ENCODE data around the gene TPX2. TPM values are rescaled to one million over a fixed set of nuclear protein-coding genes. Genes with fewer than 3 reads are reported as not detected.

TPX2 gene
- polyA plus RNA-seq, 1 of the 3 experiments (the other 2 are of a cell fraction) = 17.1 TPM

DNA sequence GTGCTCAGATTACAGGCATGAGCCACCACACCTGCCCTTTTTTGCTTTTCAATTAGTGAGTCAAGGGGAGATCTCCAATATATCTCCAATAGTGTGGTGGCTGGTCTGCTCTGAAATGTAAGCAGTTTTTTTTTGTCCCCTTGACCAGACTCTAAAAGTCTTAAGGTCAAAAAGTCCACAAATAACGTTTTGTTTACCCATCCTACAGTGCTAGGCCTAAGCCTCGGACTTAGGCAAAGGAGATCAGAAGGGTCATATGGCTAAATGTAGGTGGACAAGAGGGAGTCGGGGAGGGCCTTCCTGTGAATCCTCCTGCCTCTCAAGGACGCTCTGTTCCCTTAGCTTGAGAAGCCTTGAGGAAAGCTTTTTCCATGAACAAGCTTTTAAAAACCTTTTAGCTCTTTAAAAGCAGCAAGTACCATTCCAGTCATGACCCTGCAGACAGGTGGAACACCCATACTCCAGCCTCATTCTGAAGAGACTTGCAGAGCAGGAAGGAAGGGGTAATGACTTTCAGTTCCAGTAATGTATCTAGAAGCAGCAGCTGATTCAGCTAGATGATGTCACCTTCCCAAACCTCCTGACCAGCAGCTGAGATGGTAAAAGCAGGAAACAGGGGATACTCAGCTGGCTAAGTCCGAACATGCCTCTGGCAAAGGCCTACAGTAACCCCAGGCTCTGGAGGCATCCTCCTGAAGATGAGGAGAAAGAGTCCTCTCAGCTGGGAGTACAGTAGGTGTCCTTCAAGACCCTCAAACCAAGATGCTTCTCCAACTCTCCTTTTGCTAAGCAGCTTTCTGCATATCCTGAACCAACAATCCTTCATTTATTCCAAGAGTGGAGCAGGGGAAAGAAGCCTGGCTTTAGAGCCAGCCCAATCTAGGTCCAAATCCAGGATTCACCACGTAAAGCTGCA lies 40.0 kb upstream of the TPX2 start:
- Histone ChIP-seq H3K9me2 (no peaks in the 10 kb centered on the region), H3K9ac (peak overlapping the region; percentile 48), H4K20me1 (ENCODE audit: insufficient read depth) (no peaks in the 10 kb centered on the region), H3K27me3 (ENCODE audit: insufficient read depth) (no peaks in the 10 kb centered on the region), H3K4me3 (ENCODE audit: low read depth in 2 of 2, low read length in 1 of 2) (no peak overlapping the region), H3F3A (replicated peaks; ENCODE audit: insufficient read depth) (peaks cover 47% of the 10 kb centered on the region), H3K4me2 (peak overlapping the region; percentile 53; the same call in 1 of the 2 replicates), H3K9me3 (no peaks in the 10 kb centered on the region), H3K36me3 (replicated peaks in 1 of 2; ENCODE audit: control insufficient read depth in 1 of 2, insufficient read depth in 2 of 2, low read length in 1 of 2) (peaks cover 0 to 44% of the 10 kb centered on the region in 2 experiments), H3K4me1 (ENCODE audit: control insufficient read depth in 1 of 2, insufficient read depth in 2 of 2, low read depth in 1 of 2, low read length in 1 of 2) (peaks cover 3 to 42% of the 10 kb centered on the region in 2 experiments; a peak in 3 of 4 replicates), H3K79me2 (ENCODE audit: insufficient read depth) (peaks cover 97% of the 10 kb centered on the region), H3K27ac (ENCODE audit: low read depth in 2 of 2, low read length in 1 of 2) (peak overlapping the region; percentile 85 to 92), H2AFZ (ENCODE audit: low read depth) (no peak overlapping the region)
- TF ChIP-seq, protein P1, sequence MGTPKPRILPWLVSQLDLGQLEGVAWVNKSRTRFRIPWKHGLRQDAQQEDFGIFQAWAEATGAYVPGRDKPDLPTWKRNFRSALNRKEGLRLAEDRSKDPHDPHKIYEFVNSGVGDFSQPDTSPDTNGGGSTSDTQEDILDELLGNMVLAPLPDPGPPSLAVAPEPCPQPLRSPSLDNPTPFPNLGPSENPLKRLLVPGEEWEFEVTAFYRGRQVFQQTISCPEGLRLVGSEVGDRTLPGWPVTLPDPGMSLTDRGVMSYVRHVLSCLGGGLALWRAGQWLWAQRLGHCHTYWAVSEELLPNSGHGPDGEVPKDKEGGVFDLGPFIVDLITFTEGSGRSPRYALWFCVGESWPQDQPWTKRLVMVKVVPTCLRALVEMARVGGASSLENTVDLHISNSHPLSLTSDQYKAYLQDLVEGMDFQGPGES (IDR thresholded peaks at IDR 0.05; ENCODE audit: low read depth, low read length) = no peak
- peak; percentile 84 for TF ChIP-seq JUND (IDR thresholded peaks at IDR 0.05)
- TF ChIP-seq FOXM1 (IDR thresholded peaks at IDR 0.05; ENCODE audit: low read depth) = no peak
- peak; percentile 71; the same call in 1 of the 2 replicates for TF ChIP-seq ELF1 (IDR thresholded peaks at IDR 0.05)
- TF ChIP-seq EP300 (IDR thresholded peaks at IDR 0.05; ENCODE audit: borderline replicate concordance in 1 of 2, low read depth in 1 of 2, low read length in 1 of 2) = peak in 1 of 2 experiments; percentile 78; a peak in 1 of 4 replicates
- TF ChIP-seq, protein P2, sequence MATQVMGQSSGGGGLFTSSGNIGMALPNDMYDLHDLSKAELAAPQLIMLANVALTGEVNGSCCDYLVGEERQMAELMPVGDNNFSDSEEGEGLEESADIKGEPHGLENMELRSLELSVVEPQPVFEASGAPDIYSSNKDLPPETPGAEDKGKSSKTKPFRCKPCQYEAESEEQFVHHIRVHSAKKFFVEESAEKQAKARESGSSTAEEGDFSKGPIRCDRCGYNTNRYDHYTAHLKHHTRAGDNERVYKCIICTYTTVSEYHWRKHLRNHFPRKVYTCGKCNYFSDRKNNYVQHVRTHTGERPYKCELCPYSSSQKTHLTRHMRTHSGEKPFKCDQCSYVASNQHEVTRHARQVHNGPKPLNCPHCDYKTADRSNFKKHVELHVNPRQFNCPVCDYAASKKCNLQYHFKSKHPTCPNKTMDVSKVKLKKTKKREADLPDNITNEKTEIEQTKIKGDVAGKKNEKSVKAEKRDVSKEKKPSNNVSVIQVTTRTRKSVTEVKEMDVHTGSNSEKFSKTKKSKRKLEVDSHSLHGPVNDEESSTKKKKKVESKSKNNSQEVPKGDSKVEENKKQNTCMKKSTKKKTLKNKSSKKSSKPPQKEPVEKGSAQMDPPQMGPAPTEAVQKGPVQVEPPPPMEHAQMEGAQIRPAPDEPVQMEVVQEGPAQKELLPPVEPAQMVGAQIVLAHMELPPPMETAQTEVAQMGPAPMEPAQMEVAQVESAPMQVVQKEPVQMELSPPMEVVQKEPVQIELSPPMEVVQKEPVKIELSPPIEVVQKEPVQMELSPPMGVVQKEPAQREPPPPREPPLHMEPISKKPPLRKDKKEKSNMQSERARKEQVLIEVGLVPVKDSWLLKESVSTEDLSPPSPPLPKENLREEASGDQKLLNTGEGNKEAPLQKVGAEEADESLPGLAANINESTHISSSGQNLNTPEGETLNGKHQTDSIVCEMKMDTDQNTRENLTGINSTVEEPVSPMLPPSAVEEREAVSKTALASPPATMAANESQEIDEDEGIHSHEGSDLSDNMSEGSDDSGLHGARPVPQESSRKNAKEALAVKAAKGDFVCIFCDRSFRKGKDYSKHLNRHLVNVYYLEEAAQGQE (IDR thresholded peaks at IDR 0.05; ENCODE audit: low read depth, low read length) = peak; percentile 33; the same call in 1 of the 2 replicates
- TF ChIP-seq RXRA (IDR thresholded peaks at IDR 0.05; ENCODE audit: borderline replicate concordance, low read depth) = peak; percentile 81; the same call in 1 of the 2 replicates
- TF ChIP-seq, protein P3, sequence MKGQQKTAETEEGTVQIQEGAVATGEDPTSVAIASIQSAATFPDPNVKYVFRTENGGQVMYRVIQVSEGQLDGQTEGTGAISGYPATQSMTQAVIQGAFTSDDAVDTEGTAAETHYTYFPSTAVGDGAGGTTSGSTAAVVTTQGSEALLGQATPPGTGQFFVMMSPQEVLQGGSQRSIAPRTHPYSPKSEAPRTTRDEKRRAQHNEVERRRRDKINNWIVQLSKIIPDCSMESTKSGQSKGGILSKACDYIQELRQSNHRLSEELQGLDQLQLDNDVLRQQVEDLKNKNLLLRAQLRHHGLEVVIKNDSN (IDR thresholded peaks at IDR 0.05; ENCODE audit: borderline replicate concordance, low read depth) = no peak
- TF ChIP-seq POLR2AphosphoS5 (IDR thresholded peaks at IDR 0.05; ENCODE audit: low read depth, low read length) = peak; percentile 43; the same call in 1 of the 2 replicates
- no peak for TF ChIP-seq YY1 (IDR thresholded peaks at IDR 0.05; ENCODE audit: low read depth)
- TF ChIP-seq TEAD4 (IDR thresholded peaks at IDR 0.05; ENCODE audit: borderline replicate concordance, insufficient read depth) = no peak
- TF ChIP-seq FOSL2 (IDR thresholded peaks at IDR 0.05; ENCODE audit: borderline replicate concordance, low read depth) = peak; percentile 81
- TF ChIP-seq, protein P4, sequence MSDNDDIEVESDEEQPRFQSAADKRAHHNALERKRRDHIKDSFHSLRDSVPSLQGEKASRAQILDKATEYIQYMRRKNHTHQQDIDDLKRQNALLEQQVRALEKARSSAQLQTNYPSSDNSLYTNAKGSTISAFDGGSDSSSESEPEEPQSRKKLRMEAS (IDR thresholded peaks at IDR 0.05; ENCODE audit: low read depth) = peak; percentile 74; the same call in 1 of the 2 replicates
- peak; percentile 81 for TF ChIP-seq TCF12 (IDR thresholded peaks at IDR 0.05)
- peak; percentile 80; the same call in 1 of the 2 replicates for TF ChIP-seq SIN3A (IDR thresholded peaks at IDR 0.05; ENCODE audit: borderline replicate concordance, low read depth, low read length)
- TF ChIP-seq, protein P5, sequence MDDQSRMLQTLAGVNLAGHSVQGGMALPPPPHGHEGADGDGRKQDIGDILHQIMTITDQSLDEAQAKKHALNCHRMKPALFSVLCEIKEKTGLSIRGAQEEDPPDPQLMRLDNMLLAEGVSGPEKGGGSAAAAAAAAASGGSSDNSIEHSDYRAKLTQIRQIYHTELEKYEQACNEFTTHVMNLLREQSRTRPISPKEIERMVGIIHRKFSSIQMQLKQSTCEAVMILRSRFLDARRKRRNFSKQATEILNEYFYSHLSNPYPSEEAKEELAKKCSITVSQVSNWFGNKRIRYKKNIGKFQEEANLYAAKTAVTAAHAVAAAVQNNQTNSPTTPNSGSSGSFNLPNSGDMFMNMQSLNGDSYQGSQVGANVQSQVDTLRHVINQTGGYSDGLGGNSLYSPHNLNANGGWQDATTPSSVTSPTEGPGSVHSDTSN (IDR thresholded peaks at IDR 0.05) = peak; percentile 77
- TF ChIP-seq MXI1 (IDR thresholded peaks at IDR 0.05; ENCODE audit: low read depth, low read length) = no peak
- peak; percentile 44; the same call in 1 of the 2 replicates for TF ChIP-seq MEF2A (IDR thresholded peaks at IDR 0.05; ENCODE audit: borderline replicate concordance, low read depth)
- 53% methylated on average over 6 of the region's 6 CpGs for WGBS (ENCODE audit: low lambda C conversion rate)
- POLR2A ChIA-PET = interaction anchor here (1.4 kb wide), 1 partner anchor 12 kb away, joined by 3 read pairs; no protein-coding TSS in a partner anchor
- DNase-seq = no peak
- CTCF ChIA-PET = interaction anchor here (0.7 to 2.0 kb wide), 3 partner anchors 12 to 37 kb away, joined by 3 to 9 read pairs (median 3); no protein-coding TSS in a partner anchor
